GM23338 (cell line): ENCODE results near the gene P4HA3. TPM values are rescaled to one million over a fixed set of nuclear protein-coding genes. Genes with fewer than 3 reads are reported as not detected.

Experiments used
- ATAC-seq: fragments of 200-7000 bp; cut with Tn5 transposase; 3 replicates; pipeline ENCODE4 v1.9.1; 2020
- DNase-seq: peaks from one replicate; pipeline ENCODE4 v3.0.0-alpha.2; 2015; ENCODE audit warnings: low spot score
- H2AFZ ChIP-seq: fragments of 200-600 bp; sonication (generic); 2 replicates; pipeline ENCODE4 v1.8.0; 2016; ENCODE audit warnings: antibody characterized with exemption, mild to moderate bottlenecking, moderate library complexity
- H3F3A ChIP-seq: fragments of 200-600 bp; sonication (generic); replicated peaks from 2 replicates; pipeline ENCODE4 v1.8.0; 2017; ENCODE audit warnings: antibody characterized with exemption, mixed run types, low read depth
- H3K27ac ChIP-seq: fragments of 200-600 bp; sonication (generic); 2 replicates; pipeline ENCODE4 v1.6.1; 2016; ENCODE audit warnings: low read depth
- H3K27me3 ChIP-seq: fragments of 200-600 bp; sonication (generic); 2 replicates; pipeline ENCODE4 v1.8.0; 2016; ENCODE audit warnings: mild to moderate bottlenecking, mixed run types, moderate library complexity; ENCODE audit not compliant: insufficient read depth
- H3K36me3 ChIP-seq: fragments of 200-600 bp; sonication (generic); 2 replicates; pipeline ENCODE4 v1.8.0; 2016; ENCODE audit warnings: mild to moderate bottlenecking; ENCODE audit not compliant: insufficient read depth
- H3K4me1 ChIP-seq: fragments of 200-600 bp; sonication (generic); 2 replicates; pipeline ENCODE4 v1.8.0; 2016; ENCODE audit warnings: mild to moderate bottlenecking, moderate library complexity; ENCODE audit not compliant: insufficient read depth
- H3K4me2 ChIP-seq: fragments of 200-600 bp; sonication (generic); 2 replicates; pipeline ENCODE4 v1.7.1; 2017; ENCODE audit warnings: mixed run types
- H3K4me3 ChIP-seq: fragments of 200-600 bp; sonication (generic); 2 replicates; pipeline ENCODE4 v1.6.1; 2016; ENCODE audit warnings: mixed run types
- H3K79me2 ChIP-seq: fragments of 200-600 bp; sonication (generic); replicated peaks from 2 replicates; pipeline ENCODE4 v1.8.0; 2017; ENCODE audit warnings: mild to moderate bottlenecking; ENCODE audit not compliant: insufficient read depth
- H3K9me2 ChIP-seq: fragments of 200-600 bp; sonication (generic); 2 replicates; pipeline ENCODE4 v1.8.0; 2017; ENCODE audit not compliant: insufficient read depth
- H4K20me1 ChIP-seq: fragments of 200-600 bp; sonication (generic); replicated peaks from 2 replicates; pipeline ENCODE4 v1.8.0; 2017; ENCODE audit warnings: mild to moderate bottlenecking; ENCODE audit not compliant: insufficient read depth
- H3K27ac Mint-ChIP-seq: 2 replicates; pipeline ENCODE4 v1.8.0; 2020; ENCODE audit warnings: inconsistent platforms, mild to moderate bottlenecking, moderate library complexity, mixed read lengths
- H3K27me3 Mint-ChIP-seq: 3 replicates; pipeline ENCODE4 v1.8.0; 2022; ENCODE audit warnings: low read depth, mild to moderate bottlenecking, moderate library complexity, mixed read lengths, inconsistent platforms; ENCODE audit not compliant: insufficient read depth, poor library complexity
- H3K36me3 Mint-ChIP-seq: 3 replicates; pipeline ENCODE4 v1.8.0; 2021; ENCODE audit warnings: low read depth, mild to moderate bottlenecking, inconsistent platforms, moderate library complexity, mixed read lengths
- H3K4me1 Mint-ChIP-seq: 3 replicates; pipeline ENCODE4 v1.8.0; 2020; ENCODE audit warnings: mild to moderate bottlenecking, inconsistent platforms, mixed read lengths
- H3K4me3 Mint-ChIP-seq: 3 replicates; pipeline ENCODE4 v1.8.0; 2021; ENCODE audit warnings: moderate library complexity, mild to moderate bottlenecking, inconsistent platforms, mixed read lengths
- H3K9me3 Mint-ChIP-seq: 3 replicates; pipeline ENCODE4 v1.8.0; 2020; ENCODE audit warnings: moderate library complexity, mild to moderate bottlenecking, inconsistent platforms, mixed read lengths
- EZH2 ChIP-seq: fragments of 200-600 bp; sonication (generic); IDR thresholded peaks from one replicate; pipeline ENCODE4 v1.8.0; 2017; ENCODE audit warnings: antibody characterized with exemption, mild to moderate bottlenecking, low read depth; ENCODE audit not compliant: unreplicated experiment
- EZH2phosphoT487 ChIP-seq: fragments of 200-600 bp; sonication (generic); IDR thresholded peaks from one replicate; pipeline ENCODE4 v1.8.1; 2018; ENCODE audit warnings: antibody characterized with exemption; ENCODE audit not compliant: unreplicated experiment
- JUNB ChIP-seq: IDR thresholded peaks from one replicate; pipeline ENCODE4 v1.6.1; 2016; ENCODE audit warnings: antibody characterized with exemption; ENCODE audit not compliant: unreplicated experiment
- NANOG ChIP-seq: IDR thresholded peaks from 2 replicates; pipeline ENCODE4 v1.6.1; 2016; ENCODE audit warnings: antibody characterized with exemption, borderline replicate concordance
- POLR2AphosphoS5 ChIP-seq: IDR thresholded peaks from 2 replicates; pipeline ENCODE4 v1.6.1; 2016; ENCODE audit warnings: antibody characterized with exemption, low read depth
- ZNF114 ChIP-seq: fragments of 250-450 bp; sonication (Bioruptor Pico); IDR thresholded peaks from 2 replicates; pipeline ENCODE4 v1.5.0; 2020; ENCODE audit warnings: mild to moderate bottlenecking, moderate library complexity
- ZNF331 ChIP-seq: fragments of 250-450 bp; sonication (Bioruptor Pico); IDR thresholded peaks from 2 replicates; pipeline ENCODE4 v1.5.0; 2020; ENCODE audit warnings: low read depth, mild to moderate bottlenecking, moderate library complexity
- polyA plus RNA-seq: library from polyadenylated mRNA; unstranded; fragments of >200 nt; fragmentation: Nextera tagmentation; extraction: Ambion mirVana; gene quantifications from 2 replicates; pipeline ENCODE4 v1.2.1, GENCODE V29; 2016
- total RNA-seq: library from RNA; depleted of rRNA; stranded (reverse); fragments of >200 nt; shearing (Covaris generic); gene quantifications from 2 replicates; pipeline ENCODE4 v1.2.3, GENCODE V29; 2014
- TF ChIP-seq, protein P1 (sequence below), 2 experiments: fragments of 200-600 bp in 1 of 2; sonication (generic) in 1 of 2; conservative IDR thresholded peaks; 2 replicates each; pipeline versions ENCODE4 v1.5.1 to v1.6.1; 2016 to 2017; ENCODE audit warnings: antibody characterized with exemption in 2 of 2, low read depth in 2 of 2, mild to moderate bottlenecking in 2 of 2, moderate library complexity in 1 of 2
- TF ChIP-seq, protein P2 (sequence below): IDR thresholded peaks from 2 replicates; pipeline ENCODE4 v1.6.1; 2016; ENCODE audit warnings: antibody characterized with exemption
- TF ChIP-seq, protein P3 (sequence below): IDR thresholded peaks from one replicate; pipeline ENCODE4 v1.6.1; 2018; ENCODE audit warnings: antibody characterized with exemption; ENCODE audit not compliant: unreplicated experiment

P4HA3 gene
- total and polyA plus RNA-seq, 2 experiments from 2014 or later: 0.08 TPM; not detected in 1

DNA sequence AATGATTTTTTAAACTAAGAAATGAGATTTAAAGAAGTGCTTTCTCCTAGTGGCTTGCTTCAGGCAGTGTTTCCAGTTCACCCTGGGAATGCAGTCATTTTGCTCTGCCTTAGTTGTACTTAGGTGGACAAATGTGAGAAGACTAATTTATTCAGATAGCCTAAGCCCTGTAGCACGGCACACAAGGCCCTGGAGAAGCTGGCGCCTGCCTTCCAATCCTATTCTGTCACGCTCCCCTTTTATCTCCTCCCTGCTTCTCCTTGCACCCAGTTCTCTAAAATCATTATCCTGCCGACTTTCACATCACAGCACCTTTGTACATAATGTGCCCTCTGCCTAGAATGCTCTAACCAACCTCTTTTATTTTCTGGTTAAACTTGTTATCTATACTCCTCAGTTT is 76.3 kb downstream of the P4HA3 start:
- no peak overlapping the region for H3K4me3 ChIP-seq
- no peaks in the 10 kb centered on the region for H3K4me1 Mint-ChIP-seq
- H3K36me3 Mint-ChIP-seq: peaks cover 15% of the 10 kb centered on the region
- no peak overlapping the region for H3K4me3 Mint-ChIP-seq
- TF ChIP-seq, protein P1, sequence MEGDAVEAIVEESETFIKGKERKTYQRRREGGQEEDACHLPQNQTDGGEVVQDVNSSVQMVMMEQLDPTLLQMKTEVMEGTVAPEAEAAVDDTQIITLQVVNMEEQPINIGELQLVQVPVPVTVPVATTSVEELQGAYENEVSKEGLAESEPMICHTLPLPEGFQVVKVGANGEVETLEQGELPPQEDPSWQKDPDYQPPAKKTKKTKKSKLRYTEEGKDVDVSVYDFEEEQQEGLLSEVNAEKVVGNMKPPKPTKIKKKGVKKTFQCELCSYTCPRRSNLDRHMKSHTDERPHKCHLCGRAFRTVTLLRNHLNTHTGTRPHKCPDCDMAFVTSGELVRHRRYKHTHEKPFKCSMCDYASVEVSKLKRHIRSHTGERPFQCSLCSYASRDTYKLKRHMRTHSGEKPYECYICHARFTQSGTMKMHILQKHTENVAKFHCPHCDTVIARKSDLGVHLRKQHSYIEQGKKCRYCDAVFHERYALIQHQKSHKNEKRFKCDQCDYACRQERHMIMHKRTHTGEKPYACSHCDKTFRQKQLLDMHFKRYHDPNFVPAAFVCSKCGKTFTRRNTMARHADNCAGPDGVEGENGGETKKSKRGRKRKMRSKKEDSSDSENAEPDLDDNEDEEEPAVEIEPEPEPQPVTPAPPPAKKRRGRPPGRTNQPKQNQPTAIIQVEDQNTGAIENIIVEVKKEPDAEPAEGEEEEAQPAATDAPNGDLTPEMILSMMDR (conservative IDR thresholded peaks at IDR 0.05; ENCODE audit: low read depth in 2 of 2): no peak
- TF ChIP-seq, protein P2, sequence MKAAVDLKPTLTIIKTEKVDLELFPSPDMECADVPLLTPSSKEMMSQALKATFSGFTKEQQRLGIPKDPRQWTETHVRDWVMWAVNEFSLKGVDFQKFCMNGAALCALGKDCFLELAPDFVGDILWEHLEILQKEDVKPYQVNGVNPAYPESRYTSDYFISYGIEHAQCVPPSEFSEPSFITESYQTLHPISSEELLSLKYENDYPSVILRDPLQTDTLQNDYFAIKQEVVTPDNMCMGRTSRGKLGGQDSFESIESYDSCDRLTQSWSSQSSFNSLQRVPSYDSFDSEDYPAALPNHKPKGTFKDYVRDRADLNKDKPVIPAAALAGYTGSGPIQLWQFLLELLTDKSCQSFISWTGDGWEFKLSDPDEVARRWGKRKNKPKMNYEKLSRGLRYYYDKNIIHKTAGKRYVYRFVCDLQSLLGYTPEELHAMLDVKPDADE: no peak
- TF ChIP-seq JUNB: no peak
- TF ChIP-seq POLR2AphosphoS5: no peak
- TF ChIP-seq EZH2phosphoT487: no peak
- no peak for TF ChIP-seq ZNF114 (CRISPR knock-in tag)
- TF ChIP-seq EZH2: no peak
- H4K20me1 ChIP-seq: no peaks in the 10 kb centered on the region
- no peaks in the 10 kb centered on the region for H3K4me1 ChIP-seq
- H3K9me2 ChIP-seq: no peaks in the 10 kb centered on the region
- no peaks in the 10 kb centered on the region for H3F3A ChIP-seq
- no peak overlapping the region for H3K27ac Mint-ChIP-seq
- no peaks in the 10 kb centered on the region; the same call in 2 of the 3 replicates for H3K9me3 Mint-ChIP-seq
- H3K4me2 ChIP-seq: no peak overlapping the region
- peaks cover 2% of the 10 kb centered on the region for H3K27me3 Mint-ChIP-seq
- H3K27me3 ChIP-seq: no peaks in the 10 kb centered on the region
- peaks cover 19% of the 10 kb centered on the region; the same call in 1 of the 2 replicates for H3K36me3 ChIP-seq
- no peaks in the 10 kb centered on the region for H3K79me2 ChIP-seq
- ATAC-seq (no peak), DNase-seq (no peak)
- H3K27ac ChIP-seq: no peak overlapping the region
- no peak overlapping the region for H2AFZ ChIP-seq

DNA sequence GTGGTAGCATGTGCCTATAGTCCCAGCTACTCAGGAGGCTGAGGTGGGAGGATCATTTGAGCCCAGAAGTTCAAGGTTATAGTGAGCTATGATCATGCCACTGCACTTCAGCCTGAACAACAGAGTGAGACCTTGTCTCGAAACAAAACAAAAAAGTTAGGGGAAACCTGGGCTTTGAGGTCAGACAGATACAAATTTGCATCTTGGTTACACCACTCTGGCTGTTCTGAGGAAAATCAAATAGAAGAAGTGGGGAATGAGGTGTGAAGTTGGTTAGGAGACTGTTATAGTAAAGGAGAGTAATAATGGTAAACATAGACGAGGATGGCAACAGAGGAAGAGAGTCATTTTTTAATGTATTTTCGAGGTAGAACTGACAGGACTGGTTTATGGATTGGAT is 77.8 kb downstream of the P4HA3 start:
- DNase-seq (no peak), ATAC-seq (no peak)
- H3K79me2 ChIP-seq: no peaks in the 10 kb centered on the region
- H3K4me2 ChIP-seq: no peak overlapping the region
- no peak overlapping the region for H2AFZ ChIP-seq
- H3K4me3 ChIP-seq: no peak overlapping the region
- H3K4me1 ChIP-seq: no peaks in the 10 kb centered on the region
- no peaks in the 10 kb centered on the region for H4K20me1 ChIP-seq
- no peaks in the 10 kb centered on the region for H3F3A ChIP-seq
- H3K27me3 ChIP-seq: no peaks in the 10 kb centered on the region
- H3K27me3 Mint-ChIP-seq: no peaks in the 10 kb centered on the region
- no peak overlapping the region for H3K4me3 Mint-ChIP-seq
- H3K36me3 Mint-ChIP-seq: peaks cover 3% of the 10 kb centered on the region; the same call in 2 of the 3 replicates
- peaks cover 19% of the 10 kb centered on the region; the same call in 1 of the 2 replicates for H3K36me3 ChIP-seq
- TF ChIP-seq NANOG: no peak
- TF ChIP-seq, protein P1 (conservative IDR thresholded peaks at IDR 0.05; ENCODE audit: low read depth in 2 of 2): no peak
- TF ChIP-seq, protein P3, sequence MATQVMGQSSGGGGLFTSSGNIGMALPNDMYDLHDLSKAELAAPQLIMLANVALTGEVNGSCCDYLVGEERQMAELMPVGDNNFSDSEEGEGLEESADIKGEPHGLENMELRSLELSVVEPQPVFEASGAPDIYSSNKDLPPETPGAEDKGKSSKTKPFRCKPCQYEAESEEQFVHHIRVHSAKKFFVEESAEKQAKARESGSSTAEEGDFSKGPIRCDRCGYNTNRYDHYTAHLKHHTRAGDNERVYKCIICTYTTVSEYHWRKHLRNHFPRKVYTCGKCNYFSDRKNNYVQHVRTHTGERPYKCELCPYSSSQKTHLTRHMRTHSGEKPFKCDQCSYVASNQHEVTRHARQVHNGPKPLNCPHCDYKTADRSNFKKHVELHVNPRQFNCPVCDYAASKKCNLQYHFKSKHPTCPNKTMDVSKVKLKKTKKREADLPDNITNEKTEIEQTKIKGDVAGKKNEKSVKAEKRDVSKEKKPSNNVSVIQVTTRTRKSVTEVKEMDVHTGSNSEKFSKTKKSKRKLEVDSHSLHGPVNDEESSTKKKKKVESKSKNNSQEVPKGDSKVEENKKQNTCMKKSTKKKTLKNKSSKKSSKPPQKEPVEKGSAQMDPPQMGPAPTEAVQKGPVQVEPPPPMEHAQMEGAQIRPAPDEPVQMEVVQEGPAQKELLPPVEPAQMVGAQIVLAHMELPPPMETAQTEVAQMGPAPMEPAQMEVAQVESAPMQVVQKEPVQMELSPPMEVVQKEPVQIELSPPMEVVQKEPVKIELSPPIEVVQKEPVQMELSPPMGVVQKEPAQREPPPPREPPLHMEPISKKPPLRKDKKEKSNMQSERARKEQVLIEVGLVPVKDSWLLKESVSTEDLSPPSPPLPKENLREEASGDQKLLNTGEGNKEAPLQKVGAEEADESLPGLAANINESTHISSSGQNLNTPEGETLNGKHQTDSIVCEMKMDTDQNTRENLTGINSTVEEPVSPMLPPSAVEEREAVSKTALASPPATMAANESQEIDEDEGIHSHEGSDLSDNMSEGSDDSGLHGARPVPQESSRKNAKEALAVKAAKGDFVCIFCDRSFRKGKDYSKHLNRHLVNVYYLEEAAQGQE: no peak
- TF ChIP-seq POLR2AphosphoS5: no peak
- TF ChIP-seq ZNF331 (CRISPR knock-in tag): no peak
- TF ChIP-seq EZH2phosphoT487: no peak
- TF ChIP-seq EZH2: no peak
- H3K9me3 Mint-ChIP-seq: no peaks in the 10 kb centered on the region
- H3K9me2 ChIP-seq: no peaks in the 10 kb centered on the region
- H3K27ac ChIP-seq: no peak overlapping the region
- H3K27ac Mint-ChIP-seq: no peak overlapping the region
- no peaks in the 10 kb centered on the region for H3K4me1 Mint-ChIP-seq
